Ishikawa (cell line): Measurements from ENCODE around the gene ERN2.

Source experiments
- CEBPB ChIP-seq: IDR thresholded peaks from 2 replicates; pipeline ENCODE4 v1.6.1; 2012
- CREB1 ChIP-seq: IDR thresholded peaks from 2 replicates; pipeline ENCODE4 v1.6.1; 2012; ENCODE audit warnings: low read depth
- EGR1 ChIP-seq: IDR thresholded peaks from 2 replicates; pipeline ENCODE4 v1.6.1; 2012
- EP300 ChIP-seq: IDR thresholded peaks from 2 replicates; pipeline ENCODE4 v1.6.1; 2012; ENCODE audit warnings: borderline replicate concordance
- FOXM1 ChIP-seq: IDR thresholded peaks from 2 replicates; pipeline ENCODE4 v1.6.1; 2012; ENCODE audit warnings: low read depth, borderline replicate concordance
- NFIC ChIP-seq: IDR thresholded peaks from 2 replicates; pipeline ENCODE4 v1.6.1; 2012
- RAD21 ChIP-seq: IDR thresholded peaks from 2 replicates; pipeline ENCODE4 v1.6.1; 2012; ENCODE audit warnings: low read depth
- TAF1 ChIP-seq: IDR thresholded peaks from 2 replicates; pipeline ENCODE4 v1.6.1; 2012; ENCODE audit warnings: low read depth, mild to moderate bottlenecking
- TCF12 ChIP-seq: IDR thresholded peaks from 2 replicates; pipeline ENCODE4 v1.6.1; 2012; ENCODE audit warnings: low read depth
- TEAD4 ChIP-seq: IDR thresholded peaks from 2 replicates; pipeline ENCODE4 v1.6.1; 2012
- USF1 ChIP-seq: IDR thresholded peaks from 2 replicates; pipeline ENCODE4 v1.6.1; 2012
- YY1 ChIP-seq: IDR thresholded peaks from 2 replicates; pipeline ENCODE4 v1.6.1; 2012; ENCODE audit warnings: low read depth
- ZBTB7A ChIP-seq: IDR thresholded peaks from 2 replicates; pipeline ENCODE4 v1.6.1; 2012; ENCODE audit warnings: low read depth
- TF ChIP-seq, protein P1 (sequence below): IDR thresholded peaks from 2 replicates; pipeline ENCODE4 v1.6.1; 2012; ENCODE audit warnings: low read depth, mild to moderate bottlenecking
- TF ChIP-seq, protein P2 (sequence below): IDR thresholded peaks from 2 replicates; pipeline ENCODE4 v1.6.1; 2012

Gene ERN2

DNA sequence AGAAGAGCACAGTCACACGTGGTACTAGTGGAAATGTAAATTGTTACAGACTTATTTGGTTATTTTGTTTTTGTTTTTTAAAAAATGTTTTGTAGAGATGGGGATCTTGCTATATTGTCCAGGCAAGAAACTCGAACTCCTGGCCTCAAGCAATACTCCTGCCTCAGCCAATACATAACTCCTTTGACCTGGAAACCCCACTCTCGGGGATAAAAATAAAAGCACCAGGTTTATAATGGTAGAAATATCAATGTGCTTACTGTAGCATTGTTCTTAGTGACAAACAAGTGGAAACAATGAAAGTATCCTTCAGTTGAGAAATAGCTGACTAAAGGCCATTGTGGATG lies 11.7 kb upstream of the ERN2 start:
- no peak for TF ChIP-seq RAD21
- TF ChIP-seq USF1: no peak
- no peak for TF ChIP-seq TEAD4
- no peak for TF ChIP-seq CEBPB
- TF ChIP-seq CREB1: no peak
- TF ChIP-seq EP300: no peak
- no peak for TF ChIP-seq EGR1
- no peak for TF ChIP-seq TCF12

DNA sequence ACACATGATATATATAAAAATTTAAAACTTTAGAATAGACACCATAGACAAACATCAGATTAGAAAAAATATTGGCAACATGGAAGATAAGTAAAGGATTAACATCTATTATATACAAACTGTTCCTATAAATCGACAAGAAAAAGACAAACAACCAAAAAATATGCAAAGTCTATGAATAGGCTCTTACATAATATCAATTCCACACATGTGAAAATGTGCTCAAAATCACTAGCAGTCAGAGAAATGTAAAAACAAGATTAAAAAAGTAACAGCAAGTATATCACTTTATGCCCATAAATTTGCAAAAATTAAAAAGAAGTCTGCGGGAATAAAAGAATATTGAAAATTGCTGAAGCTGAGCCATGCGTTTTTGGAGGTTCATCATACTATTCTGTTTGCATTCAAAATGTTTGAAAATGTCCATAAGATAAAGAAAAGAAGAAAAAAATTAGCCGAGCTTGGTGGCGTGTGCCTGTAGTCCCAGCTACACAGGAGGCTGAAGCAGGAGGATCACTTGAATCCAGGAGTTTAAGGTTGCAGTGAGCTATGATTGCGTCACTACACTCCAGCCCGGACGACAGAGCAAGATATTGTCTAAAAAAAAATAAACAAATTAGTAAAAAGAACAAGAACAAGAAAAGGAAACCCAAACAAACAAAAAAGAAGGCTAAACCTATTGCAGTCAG lies 11.2 kb upstream of the ERN2 start:
- TF ChIP-seq RAD21 (no peak), TEAD4 (no peak), FOXM1 (no peak), ZBTB7A (no peak), USF1 (no peak), YY1 (no peak)

GRCh38 chr16:23716484-23716883 lies 3.5 kb upstream of the ERN2 start:
- no peak for TF ChIP-seq ZBTB7A
- no peak for TF ChIP-seq USF1
- TF ChIP-seq TEAD4: no peak
- TF ChIP-seq, protein P1, sequence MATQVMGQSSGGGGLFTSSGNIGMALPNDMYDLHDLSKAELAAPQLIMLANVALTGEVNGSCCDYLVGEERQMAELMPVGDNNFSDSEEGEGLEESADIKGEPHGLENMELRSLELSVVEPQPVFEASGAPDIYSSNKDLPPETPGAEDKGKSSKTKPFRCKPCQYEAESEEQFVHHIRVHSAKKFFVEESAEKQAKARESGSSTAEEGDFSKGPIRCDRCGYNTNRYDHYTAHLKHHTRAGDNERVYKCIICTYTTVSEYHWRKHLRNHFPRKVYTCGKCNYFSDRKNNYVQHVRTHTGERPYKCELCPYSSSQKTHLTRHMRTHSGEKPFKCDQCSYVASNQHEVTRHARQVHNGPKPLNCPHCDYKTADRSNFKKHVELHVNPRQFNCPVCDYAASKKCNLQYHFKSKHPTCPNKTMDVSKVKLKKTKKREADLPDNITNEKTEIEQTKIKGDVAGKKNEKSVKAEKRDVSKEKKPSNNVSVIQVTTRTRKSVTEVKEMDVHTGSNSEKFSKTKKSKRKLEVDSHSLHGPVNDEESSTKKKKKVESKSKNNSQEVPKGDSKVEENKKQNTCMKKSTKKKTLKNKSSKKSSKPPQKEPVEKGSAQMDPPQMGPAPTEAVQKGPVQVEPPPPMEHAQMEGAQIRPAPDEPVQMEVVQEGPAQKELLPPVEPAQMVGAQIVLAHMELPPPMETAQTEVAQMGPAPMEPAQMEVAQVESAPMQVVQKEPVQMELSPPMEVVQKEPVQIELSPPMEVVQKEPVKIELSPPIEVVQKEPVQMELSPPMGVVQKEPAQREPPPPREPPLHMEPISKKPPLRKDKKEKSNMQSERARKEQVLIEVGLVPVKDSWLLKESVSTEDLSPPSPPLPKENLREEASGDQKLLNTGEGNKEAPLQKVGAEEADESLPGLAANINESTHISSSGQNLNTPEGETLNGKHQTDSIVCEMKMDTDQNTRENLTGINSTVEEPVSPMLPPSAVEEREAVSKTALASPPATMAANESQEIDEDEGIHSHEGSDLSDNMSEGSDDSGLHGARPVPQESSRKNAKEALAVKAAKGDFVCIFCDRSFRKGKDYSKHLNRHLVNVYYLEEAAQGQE: no peak
- no peak for TF ChIP-seq RAD21
- no peak for TF ChIP-seq EP300
- TF ChIP-seq, protein P2, sequence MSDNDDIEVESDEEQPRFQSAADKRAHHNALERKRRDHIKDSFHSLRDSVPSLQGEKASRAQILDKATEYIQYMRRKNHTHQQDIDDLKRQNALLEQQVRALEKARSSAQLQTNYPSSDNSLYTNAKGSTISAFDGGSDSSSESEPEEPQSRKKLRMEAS: no peak
- TF ChIP-seq CREB1: no peak
- no peak for TF ChIP-seq NFIC
- TF ChIP-seq CEBPB: no peak
- TF ChIP-seq TAF1: no peak
- no peak for TF ChIP-seq YY1
- no peak for TF ChIP-seq TCF12
- TF ChIP-seq EGR1: no peak
- no peak for TF ChIP-seq FOXM1

GRCh38 chr16:23711785-23712184 lies 1.2 kb downstream of the ERN2 start:
- TF ChIP-seq TCF12: no peak
- no peak for TF ChIP-seq TAF1
- TF ChIP-seq, protein P1: no peak
- no peak for TF ChIP-seq YY1
- TF ChIP-seq ZBTB7A: no peak
- TF ChIP-seq CREB1: no peak
- TF ChIP-seq FOXM1: no peak
- no peak for TF ChIP-seq TEAD4
- TF ChIP-seq, protein P2: no peak
- no peak for TF ChIP-seq USF1
- TF ChIP-seq CEBPB: no peak
- TF ChIP-seq NFIC: no peak
- no peak for TF ChIP-seq RAD21
- no peak for TF ChIP-seq EP300
- no peak for TF ChIP-seq EGR1

DNA sequence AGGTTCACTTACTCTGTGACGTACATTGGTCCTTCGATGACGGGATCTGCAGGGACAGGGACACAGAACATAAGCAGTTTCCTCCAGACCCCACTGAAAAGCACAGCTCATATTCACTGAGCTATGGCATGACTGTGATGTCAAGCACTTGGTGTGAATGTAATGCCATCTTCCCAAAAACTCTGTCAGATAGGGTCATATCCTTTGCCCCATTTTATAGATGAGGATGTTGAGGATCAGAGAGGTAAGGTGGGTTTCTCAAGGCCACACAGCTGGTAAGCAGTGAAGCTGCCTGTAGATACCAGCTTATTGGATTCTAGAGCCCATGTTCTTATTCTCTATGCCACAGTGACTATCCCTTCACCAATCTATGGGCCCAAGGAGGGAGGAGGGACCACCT lies 2.5 kb downstream of the ERN2 start:
- TF ChIP-seq FOXM1 (no peak), TCF12 (no peak), NFIC (no peak), EP300 (no peak), ZBTB7A (no peak)
- TF ChIP-seq, protein P2: no peak
